Right lobe of liver (tissue), 4 donors: ENCODE measurements around the gene UAP1L1.
A peak's percentile ranks its signal among the peaks of the same experiment; 100 is the strongest.

ENCODE experiments used
- POLR2A ChIP-seq: fragments of 450-650 bp; IDR thresholded peaks from one replicate; pipeline ENCODE4 v1.6.1; 2017; ENCODE audit warnings: antibody characterized with exemption, mild to moderate bottlenecking
- TF ChIP-seq, protein P1 (sequence below), 4 donors: fragments of 200-600 bp in 3 of 4; fragments of 450-650 bp in 1 of 4; IDR thresholded peaks; one replicate each; pipeline versions ENCODE4 v1.5.1 to v1.8.0; 2016 to 2022; ENCODE audit warnings: antibody characterized with exemption in 4 of 4, mild to moderate bottlenecking in 2 of 4
- donor health status: DM: no; HTN: no; CAD: no.
- donor health status: DM: no; HTN: no; CAD: no.
- donor health status: DM: no; HTN: yes; CAD: no.

DNA sequence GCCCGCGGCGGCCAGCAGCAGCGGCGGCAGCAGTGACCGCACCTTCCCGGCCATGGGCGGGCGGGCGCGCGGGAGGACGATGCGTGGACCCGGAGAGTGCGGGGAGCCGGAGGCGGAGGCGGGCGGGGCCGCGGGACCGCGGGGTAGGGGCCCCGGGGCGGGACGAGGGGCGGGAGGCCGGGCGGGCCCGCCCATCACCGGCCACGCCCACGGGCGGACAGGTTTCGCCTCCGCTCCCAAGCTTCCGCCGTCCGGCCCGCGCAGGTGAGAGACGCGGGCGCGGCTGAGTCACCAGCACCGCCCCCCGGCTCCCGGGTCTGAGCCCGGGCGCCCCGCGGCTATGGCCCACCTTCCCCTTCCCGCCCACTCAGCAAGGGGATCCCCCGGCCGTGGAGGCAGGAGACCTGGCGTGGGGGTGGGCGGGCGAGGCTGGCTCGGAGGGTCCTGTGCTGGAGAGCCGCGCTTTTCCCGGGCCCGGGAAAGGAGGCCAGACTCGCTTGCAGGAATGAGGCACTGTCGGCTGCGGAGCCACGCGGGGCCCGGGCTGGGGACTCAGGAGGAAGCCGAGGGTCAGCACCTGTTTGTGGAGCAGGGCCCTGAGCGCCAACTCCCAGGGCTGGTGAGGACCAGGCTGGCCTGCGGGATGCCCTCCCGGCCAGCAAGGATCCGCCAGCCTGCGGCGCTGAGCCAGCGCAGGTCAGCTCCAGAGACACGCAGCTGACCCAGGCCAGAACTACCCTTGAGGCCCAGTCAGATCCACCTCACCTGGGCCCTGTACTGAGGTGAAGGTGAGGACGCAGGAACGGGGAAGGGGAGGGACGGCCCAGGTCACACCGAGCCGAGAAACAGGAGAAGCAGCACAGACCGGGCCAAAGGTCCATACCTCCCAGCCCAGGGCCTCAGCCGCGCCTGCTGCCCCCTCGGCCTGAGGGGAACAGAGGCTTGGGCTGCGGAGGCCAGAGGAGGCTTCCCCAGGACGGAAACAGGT, 23.1 kb upstream of the UAP1L1 start, which contains the start of gene ENTPD2:
- TF ChIP-seq, protein P1, sequence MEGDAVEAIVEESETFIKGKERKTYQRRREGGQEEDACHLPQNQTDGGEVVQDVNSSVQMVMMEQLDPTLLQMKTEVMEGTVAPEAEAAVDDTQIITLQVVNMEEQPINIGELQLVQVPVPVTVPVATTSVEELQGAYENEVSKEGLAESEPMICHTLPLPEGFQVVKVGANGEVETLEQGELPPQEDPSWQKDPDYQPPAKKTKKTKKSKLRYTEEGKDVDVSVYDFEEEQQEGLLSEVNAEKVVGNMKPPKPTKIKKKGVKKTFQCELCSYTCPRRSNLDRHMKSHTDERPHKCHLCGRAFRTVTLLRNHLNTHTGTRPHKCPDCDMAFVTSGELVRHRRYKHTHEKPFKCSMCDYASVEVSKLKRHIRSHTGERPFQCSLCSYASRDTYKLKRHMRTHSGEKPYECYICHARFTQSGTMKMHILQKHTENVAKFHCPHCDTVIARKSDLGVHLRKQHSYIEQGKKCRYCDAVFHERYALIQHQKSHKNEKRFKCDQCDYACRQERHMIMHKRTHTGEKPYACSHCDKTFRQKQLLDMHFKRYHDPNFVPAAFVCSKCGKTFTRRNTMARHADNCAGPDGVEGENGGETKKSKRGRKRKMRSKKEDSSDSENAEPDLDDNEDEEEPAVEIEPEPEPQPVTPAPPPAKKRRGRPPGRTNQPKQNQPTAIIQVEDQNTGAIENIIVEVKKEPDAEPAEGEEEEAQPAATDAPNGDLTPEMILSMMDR (IDR thresholded peaks at IDR 0.05) = no peak
- peak; percentile 64 for TF ChIP-seq POLR2A
